NCI-H1930 (cell line): Measurements from ENCODE around the gene GOPC.

Source experiments
- DNase-seq, 2 experiments: peaks; one replicate each; lab custom pipeline; 2025; lab: John Stamatoyannopoulos, UW

Gene GOPC

GRCh38 chr6:117595099-117595923 is 7.0 kb downstream of the GOPC start:
- no peak for DNase-seq

- DNase-seq = no peak
These were observed 9.1 kb downstream of the GOPC start for GRCh38 chr6:117592983-117593759.

- DNase-seq = no peak
These were observed 10.9 kb downstream of the GOPC start for GRCh38 chr6:117591405-117591804.

GRCh38 chr6:117590447-117590846 is 11.9 kb downstream of the GOPC start:
- DNase-seq = no peak

- no peak for DNase-seq
These were observed 16.7 kb downstream of the GOPC start for GRCh38 chr6:117585647-117586046.

- DNase-seq = no peak
These were observed 28.1 kb downstream of the GOPC start for GRCh38 chr6:117574198-117574597.

- no peak for DNase-seq
These were observed 29.2 kb downstream of the GOPC start for GRCh38 chr6:117573006-117573680.

GRCh38 chr6:117568831-117569410 is 33.4 kb downstream of the GOPC start:
- no peak for DNase-seq

GRCh38 chr6:117568247-117568646 is 34.1 kb downstream of the GOPC start:
- no peak for DNase-seq

- DNase-seq = no peak
These were observed 37.6 kb downstream of the GOPC start for GRCh38 chr6:117564681-117565080.

- DNase-seq = no peak
These were observed 41.2 kb downstream of the GOPC start for GRCh38 chr6:117561128-117561527.

- DNase-seq = no peak
These were observed 43.0 kb downstream of the GOPC start for GRCh38 chr6:117559299-117559698.

GRCh38 chr6:117558818-117559217 is 43.5 kb downstream of the GOPC start:
- no peak for DNase-seq

- no peak for DNase-seq
These were observed 44.4 kb downstream of the GOPC start for GRCh38 chr6:117557951-117558350.

GRCh38 chr6:117555882-117556498 is 46.3 kb downstream of the GOPC start:
- DNase-seq = peak in 1 of 2 experiments; percentile 10

GRCh38 chr6:117555262-117555849 is 47.0 kb downstream of the GOPC start:
- DNase-seq = no peak

GRCh38 chr6:117553142-117553541 is 49.2 kb downstream of the GOPC start:
- no peak for DNase-seq

GRCh38 chr6:117552618-117553017 is 49.7 kb downstream of the GOPC start:
- no peak for DNase-seq

- DNase-seq = no peak
These were observed 51.6 kb downstream of the GOPC start for GRCh38 chr6:117550618-117551242.

- DNase-seq = no peak
These were observed 52.2 kb downstream of the GOPC start for GRCh38 chr6:117550078-117550600.

- no peak for DNase-seq
These were observed 52.7 kb downstream of the GOPC start for GRCh38 chr6:117549611-117550010.
